ENCODE data around the gene IRF8.

DNA sequence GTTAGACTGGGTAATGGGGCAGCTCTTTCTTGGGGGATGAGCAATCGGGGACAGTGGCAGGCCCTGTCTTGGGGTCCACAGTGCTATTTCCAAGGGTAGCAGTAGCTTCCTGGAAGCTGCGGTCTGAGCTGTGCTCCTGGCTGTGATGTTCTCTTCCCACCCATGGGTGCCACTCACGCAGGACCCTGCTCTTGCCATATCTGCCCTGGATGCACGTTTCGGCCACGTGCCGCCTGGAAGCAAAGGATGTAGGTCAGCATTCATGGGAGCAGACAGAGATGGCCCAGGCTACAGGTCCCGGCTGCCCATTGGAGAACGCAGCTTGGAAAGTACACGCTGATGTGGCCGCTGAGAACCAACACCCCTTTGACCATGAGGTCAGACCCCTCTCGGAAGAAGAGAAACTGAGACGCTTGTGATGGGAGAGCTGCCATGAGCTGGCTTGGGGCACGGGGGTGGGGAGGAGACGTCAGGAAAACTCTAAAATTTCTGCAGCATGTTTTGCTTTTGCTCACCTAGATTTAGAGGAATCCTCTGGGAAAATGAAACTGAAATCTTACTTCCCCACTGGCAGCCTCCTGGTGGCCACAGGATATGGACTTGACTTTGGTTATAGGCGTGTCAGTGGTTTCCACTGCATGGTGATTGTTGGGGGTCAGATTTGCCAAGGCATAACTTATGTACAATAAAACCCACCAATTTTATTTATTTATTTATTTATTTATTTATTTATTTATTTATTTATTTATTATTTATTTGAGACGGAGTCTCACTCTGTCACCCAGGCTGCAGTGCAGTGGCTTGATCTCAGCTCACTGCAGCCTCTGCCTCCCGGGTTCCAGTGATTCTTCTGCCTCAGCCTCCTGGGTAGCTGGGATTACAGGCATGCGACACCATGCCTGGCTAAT is 36.2 kb upstream of the IRF8 start:
- no peak for TF ChIP-seq POLR2A (IDR thresholded peaks at IDR 0.05; ENCODE audit: extremely low read depth, insufficient read length)
- TF ChIP-seq, protein P1, sequence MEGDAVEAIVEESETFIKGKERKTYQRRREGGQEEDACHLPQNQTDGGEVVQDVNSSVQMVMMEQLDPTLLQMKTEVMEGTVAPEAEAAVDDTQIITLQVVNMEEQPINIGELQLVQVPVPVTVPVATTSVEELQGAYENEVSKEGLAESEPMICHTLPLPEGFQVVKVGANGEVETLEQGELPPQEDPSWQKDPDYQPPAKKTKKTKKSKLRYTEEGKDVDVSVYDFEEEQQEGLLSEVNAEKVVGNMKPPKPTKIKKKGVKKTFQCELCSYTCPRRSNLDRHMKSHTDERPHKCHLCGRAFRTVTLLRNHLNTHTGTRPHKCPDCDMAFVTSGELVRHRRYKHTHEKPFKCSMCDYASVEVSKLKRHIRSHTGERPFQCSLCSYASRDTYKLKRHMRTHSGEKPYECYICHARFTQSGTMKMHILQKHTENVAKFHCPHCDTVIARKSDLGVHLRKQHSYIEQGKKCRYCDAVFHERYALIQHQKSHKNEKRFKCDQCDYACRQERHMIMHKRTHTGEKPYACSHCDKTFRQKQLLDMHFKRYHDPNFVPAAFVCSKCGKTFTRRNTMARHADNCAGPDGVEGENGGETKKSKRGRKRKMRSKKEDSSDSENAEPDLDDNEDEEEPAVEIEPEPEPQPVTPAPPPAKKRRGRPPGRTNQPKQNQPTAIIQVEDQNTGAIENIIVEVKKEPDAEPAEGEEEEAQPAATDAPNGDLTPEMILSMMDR (IDR thresholded peaks at IDR 0.05; ENCODE audit: low read depth, low read length) = no peak
- no peak for TF ChIP-seq MYC (IDR thresholded peaks at IDR 0.05; ENCODE audit: low read depth, low read length)
